Germinal center (tissue), 1 donor: ENCODE results near the gene CD72.
A peak's percentile ranks its signal among the peaks of the same experiment; 100 is the strongest.
"Not testable (repeated sequence)": the region's sequence is repeated elsewhere in the genome, so short reads cannot be mapped to it uniquely, and the experiment has no call there.

Source experiments
- DNase-seq: peaks from one replicate; pipeline ENCODE4 v3.0.0; 2012; ENCODE audit warnings: mixed read lengths, low spot score

Gene CD72

GRCh38 chr9:35616681-35617459 lies 1.3 kb downstream of the CD72 start:
- DNase-seq, result peak; percentile 56

- DNase-seq, result no peak
Measured at GRCh38 chr9:35615981-35616680, 2.1 kb downstream of the CD72 start.

- no peak for DNase-seq
Measured at GRCh38 chr9:35612843-35613242, 5.4 kb downstream of the CD72 start.

GRCh38 chr9:35612066-35612465 lies 6.1 kb downstream of the CD72 start:
- DNase-seq, result not testable (repeated sequence)

- DNase-seq, result peak; percentile 63
Measured at GRCh38 chr9:35611230-35611797, 6.9 kb downstream of the CD72 start.

GRCh38 chr9:35609820-35610163 lies 8.4 kb downstream of the CD72 start:
- DNase-seq, result no peak

- DNase-seq, result no peak
Measured at GRCh38 chr9:35609001-35609819, 9.0 kb downstream of the CD72 start.

GRCh38 chr9:35608221-35608620 lies 10.0 kb downstream of the CD72 start:
- no peak for DNase-seq

GRCh38 chr9:35606726-35607125 lies 11.5 kb downstream of the CD72 start:
- DNase-seq, result no peak

- no peak for DNase-seq
Measured at GRCh38 chr9:35606138-35606504, 12.1 kb downstream of the CD72 start.

- DNase-seq, result peak; percentile 55
Measured at GRCh38 chr9:35605351-35606137, 12.7 kb downstream of the CD72 start.

- peak; percentile 92 for DNase-seq
Measured at GRCh38 chr9:35604578-35605350, 13.4 kb downstream of the CD72 start, which contains the start of gene TESK1. Gene TESK1, plus strand, starts transcription at chr9:35605262. Its CDS starts 358 bp downstream, at chr9:35605620.

GRCh38 chr9:35603986-35604577 lies 14.1 kb downstream of the CD72 start:
- DNase-seq, result peak; percentile 99

GRCh38 chr9:35603506-35603985 lies 14.7 kb downstream of the CD72 start:
- no peak for DNase-seq

GRCh38 chr9:35599763-35600604 lies 18.2 kb downstream of the CD72 start:
- DNase-seq, result no peak

GRCh38 chr9:35598866-35599590 lies 19.2 kb downstream of the CD72 start:
- DNase-seq, result no peak

- DNase-seq, result not testable (repeated sequence)
Measured at GRCh38 chr9:35596907-35597306, 21.3 kb downstream of the CD72 start.

GRCh38 chr9:35594471-35594870 lies 23.7 kb downstream of the CD72 start:
- no peak for DNase-seq

GRCh38 chr9:35593581-35593980 lies 24.6 kb downstream of the CD72 start:
- DNase-seq, result no peak
